GM13977 (cell line): ENCODE measurements around the gene OPRD1.

ENCODE experiments used
- DNase-seq: peaks from one replicate; pipeline ENCODE4 v3.0.0; 2012; ENCODE audit warnings: low spot score
- in situ Hi-C: fragments of 300-500 bp; cut with MboI; formaldehyde crosslinking; loops from one replicate; pipeline ENCODE4 v1.12.0; 2022; ENCODE audit warnings: low sequenced_read_pairs, low pct_unique_long_range_greater_than_20kb, mixed read lengths, inconsistent platforms; ENCODE audit not compliant: unreplicated experiment
- TF ChIP-seq, protein P1 (sequence below): IDR thresholded peaks from 2 replicates; pipeline ENCODE4 v1.5.1; 2012; ENCODE audit warnings: mild to moderate bottlenecking, control low read depth; ENCODE audit not compliant: insufficient read depth; ENCODE audit errors: extremely low read depth, missing control alignments

The OPRD1 gene

DNA sequence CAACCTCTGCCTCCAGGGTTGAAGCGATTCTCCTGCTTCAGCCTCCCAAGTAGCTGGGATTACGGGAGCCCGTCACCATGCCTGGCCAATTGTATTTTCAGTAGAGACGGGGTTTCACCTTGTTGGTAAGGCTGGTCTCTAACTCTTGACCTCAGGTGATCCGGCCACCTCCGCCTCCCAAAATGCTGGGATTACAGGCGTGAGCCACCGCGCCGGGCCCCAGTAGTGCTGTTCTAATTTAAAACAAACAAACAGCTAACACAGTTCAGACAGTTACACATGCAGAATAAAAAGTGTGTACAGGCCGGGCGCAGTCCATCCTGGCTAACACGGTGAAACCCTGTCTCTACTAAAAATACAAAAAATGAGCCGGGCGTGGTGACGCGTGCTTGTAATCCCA, 35.6 kb upstream of the OPRD1 start:
- no peak for DNase-seq
- in situ Hi-C loops: no loop called here
- TF ChIP-seq, protein P1, sequence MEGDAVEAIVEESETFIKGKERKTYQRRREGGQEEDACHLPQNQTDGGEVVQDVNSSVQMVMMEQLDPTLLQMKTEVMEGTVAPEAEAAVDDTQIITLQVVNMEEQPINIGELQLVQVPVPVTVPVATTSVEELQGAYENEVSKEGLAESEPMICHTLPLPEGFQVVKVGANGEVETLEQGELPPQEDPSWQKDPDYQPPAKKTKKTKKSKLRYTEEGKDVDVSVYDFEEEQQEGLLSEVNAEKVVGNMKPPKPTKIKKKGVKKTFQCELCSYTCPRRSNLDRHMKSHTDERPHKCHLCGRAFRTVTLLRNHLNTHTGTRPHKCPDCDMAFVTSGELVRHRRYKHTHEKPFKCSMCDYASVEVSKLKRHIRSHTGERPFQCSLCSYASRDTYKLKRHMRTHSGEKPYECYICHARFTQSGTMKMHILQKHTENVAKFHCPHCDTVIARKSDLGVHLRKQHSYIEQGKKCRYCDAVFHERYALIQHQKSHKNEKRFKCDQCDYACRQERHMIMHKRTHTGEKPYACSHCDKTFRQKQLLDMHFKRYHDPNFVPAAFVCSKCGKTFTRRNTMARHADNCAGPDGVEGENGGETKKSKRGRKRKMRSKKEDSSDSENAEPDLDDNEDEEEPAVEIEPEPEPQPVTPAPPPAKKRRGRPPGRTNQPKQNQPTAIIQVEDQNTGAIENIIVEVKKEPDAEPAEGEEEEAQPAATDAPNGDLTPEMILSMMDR: no peak

DNA sequence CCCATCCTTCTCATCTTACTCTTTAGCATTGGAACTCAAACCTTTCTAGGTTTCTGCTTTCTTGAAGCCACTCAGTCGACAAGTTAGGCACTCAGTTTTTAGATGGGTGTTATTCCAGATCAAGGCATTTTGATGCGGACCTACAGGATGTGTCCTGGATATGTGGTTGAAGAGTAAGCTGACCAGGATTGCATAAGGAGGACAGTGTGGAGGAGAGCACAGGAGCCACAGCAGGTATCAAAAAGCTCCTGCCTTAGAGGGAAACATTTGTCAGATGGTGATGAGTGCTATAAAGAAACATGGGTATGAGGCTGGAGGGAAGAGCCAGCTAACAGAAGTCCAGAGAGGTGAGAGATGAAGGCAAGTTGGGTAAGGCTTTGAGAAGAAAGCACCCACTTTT, 33.9 kb upstream of the OPRD1 start:
- TF ChIP-seq, protein P1: no peak
- no peak for DNase-seq
- in situ Hi-C loops: no loop called here

DNA sequence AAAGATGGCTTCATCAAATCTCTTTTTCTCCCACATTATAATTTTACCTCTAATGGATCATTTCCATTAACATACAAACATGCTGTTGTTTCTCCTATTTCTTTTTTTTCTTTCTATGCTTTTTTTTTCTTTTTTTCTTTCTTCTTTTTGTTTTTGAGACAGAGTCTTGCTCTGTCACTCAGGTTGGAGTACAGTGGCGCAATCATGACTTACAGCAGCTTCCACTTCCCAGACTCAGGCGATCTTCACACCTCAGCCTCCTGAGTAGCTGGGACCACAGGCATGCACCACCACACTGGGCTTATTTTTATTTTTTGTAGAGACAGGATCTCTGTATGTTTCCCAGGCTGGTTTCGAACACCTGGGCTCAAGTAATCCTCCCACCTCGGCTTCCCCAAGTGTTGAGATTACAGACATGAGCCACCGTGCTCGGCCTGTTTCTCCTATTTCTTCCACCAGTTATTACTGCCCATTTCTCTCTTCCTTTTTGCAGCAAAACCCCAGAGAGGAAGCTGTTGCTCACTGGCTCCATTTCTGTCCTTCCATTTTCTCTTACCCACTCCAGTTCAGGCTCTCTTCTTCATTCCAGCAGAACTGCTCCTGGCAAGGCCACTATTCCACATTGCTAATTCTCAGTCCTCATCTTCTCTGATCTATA, 32.1 kb upstream of the OPRD1 start:
- TF ChIP-seq, protein P1: no peak
- in situ Hi-C loops: loop anchor here (10.0 kb wide), 1 partner anchor 95 kb away; no protein-coding TSS in a partner anchor
- no peak for DNase-seq

DNA sequence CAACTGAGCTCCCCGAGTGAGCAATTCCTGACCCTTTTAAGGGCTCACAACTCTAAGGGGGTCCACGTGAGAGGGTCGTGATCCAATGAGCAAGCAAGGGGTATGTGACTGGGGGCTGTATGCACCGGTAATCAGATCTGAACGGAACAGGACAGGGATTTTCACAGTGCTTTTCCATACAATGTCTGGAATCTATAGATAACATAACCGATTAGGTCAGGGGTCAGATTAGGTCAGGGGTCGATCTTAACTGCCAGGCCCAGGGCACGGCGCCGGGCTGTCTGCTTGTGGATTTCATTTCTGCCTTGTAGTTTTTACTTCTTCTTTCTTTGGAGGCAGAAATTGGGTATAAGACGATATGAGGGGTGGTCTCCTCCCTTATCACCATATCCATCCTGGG, 30.7 kb upstream of the OPRD1 start:
- TF ChIP-seq, protein P1: no peak
- DNase-seq: no peak
- in situ Hi-C loops: loop anchor here (10.0 kb wide), 1 partner anchor 93 kb away; no protein-coding TSS in a partner anchor

DNA sequence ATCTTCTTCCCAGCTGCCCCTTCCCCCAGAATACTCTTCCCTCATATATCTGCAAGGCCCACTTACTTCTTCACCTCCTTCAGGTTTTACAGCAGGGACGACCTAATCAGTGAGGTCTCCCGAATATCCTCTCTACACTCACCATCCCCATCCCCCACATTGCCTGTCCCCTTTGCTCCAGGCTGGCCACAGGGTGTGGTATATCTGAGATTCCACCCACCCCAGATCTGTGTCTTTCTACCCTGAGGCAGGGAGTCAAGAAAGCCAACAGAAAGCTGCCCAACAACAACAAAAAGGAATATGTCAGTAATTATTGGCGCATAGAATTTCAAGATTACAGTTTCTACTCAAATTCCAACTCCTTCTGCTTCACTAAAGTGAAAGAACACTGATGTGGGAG, 30.0 kb upstream of the OPRD1 start:
- TF ChIP-seq, protein P1: no peak
- in situ Hi-C loops: loop anchor here (10.0 kb wide), 1 partner anchor 93 kb away; no protein-coding TSS in a partner anchor
- DNase-seq: no peak

DNA sequence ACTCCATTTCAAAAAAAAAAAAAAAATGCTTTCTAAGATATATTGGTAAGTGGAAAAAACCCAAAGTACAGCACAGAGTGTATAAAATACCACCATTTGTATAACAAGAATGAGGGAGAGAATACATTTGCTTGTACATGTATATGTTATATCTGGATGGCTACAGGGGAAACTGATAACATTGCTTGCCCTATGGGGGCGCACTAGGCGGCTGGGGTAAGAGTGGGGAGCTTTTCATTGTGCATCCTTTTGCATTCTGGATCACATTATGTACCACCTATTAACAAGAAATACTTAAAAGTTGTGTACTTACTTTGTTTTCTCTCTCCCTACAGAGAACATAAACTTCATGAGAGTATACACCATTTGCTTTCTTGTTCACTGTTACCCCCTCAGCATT, 28.6 kb upstream of the OPRD1 start:
- no peak for DNase-seq
- in situ Hi-C loops: loop anchor here (10.0 kb wide), 1 partner anchor 91 kb away; no protein-coding TSS in a partner anchor
- TF ChIP-seq, protein P1: no peak

DNA sequence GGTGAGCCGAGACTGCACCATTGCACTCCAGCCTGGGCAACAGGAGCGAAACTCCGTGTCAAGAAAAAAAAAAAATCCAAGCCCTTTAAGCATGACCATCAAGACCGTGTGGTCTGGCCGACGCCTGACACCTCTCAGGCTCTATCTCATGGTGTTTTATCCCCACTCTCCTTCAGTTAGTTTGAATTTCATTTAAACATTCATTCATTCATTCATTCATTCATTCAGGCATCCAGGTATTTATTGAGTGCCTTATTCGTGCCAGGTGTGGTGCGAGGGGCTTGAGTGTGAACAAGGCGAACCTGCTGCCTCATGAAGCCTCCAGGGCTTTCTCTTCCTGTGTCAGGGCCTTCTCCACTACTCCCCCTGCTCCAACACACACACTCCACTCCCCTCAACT, 22.6 kb upstream of the OPRD1 start:
- in situ Hi-C loops: loop anchor here (10.0 kb wide), 1 partner anchor 85 kb away; no protein-coding TSS in a partner anchor
- TF ChIP-seq, protein P1: no peak
- DNase-seq: no peak
